Inferior parietal cortex (tissue), 1 donor: ENCODE data around the gene PTX4.

ENCODE experiments used
- DNase-seq: peaks from one replicate; pipeline ENCODE4 v3.0.0-alpha.2; 2016; ENCODE audit errors: extremely low spot score

PTX4 gene, protein sequence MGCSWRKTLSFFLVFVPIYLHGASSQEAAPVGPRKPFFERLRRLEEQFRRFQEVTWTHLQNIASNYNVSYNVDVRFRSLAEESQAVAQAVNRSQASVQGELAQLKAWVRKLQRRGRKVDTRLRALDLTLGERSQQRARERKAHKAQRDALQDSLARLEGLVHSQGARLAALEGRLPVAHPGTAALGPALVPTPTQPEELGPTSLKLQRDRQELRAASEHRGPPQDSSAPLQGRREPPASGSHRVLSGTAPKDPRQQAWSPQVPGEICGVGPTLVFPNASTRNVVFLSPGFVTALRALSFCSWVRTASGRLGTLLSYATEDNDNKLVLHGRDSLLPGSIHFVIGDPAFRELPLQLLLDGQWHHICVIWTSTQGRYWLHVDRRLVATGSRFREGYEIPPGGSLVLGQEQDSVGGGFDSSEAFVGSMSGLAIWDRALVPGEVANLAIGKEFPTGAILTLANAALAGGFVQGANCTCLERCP

DNA sequence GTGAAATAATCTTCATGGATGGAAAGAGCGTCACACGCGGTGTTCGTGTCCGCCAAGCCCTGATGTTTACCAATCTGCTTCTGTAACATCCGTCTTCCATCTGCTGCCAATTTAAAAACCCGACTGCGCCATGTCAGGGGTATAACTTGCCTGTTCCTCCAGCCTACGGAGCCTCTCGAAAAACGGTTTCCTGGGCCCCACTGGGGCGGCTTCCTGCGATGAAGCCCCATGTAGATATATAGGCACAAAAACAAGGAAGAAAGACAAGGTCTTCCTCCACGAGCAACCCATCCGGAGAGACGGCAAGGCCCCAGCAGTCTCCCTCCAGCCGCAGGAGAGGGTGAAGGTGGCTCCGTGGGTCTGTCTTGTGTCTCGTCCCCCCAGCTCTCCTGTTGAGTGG lies at the start of gene PTX4:
TSS of gene PTX4 (minus strand) at position 326 of the 400 bp plus-strand sequence. CDS start at position 291, 35 bp downstream.
- DNase-seq, result no peak

GRCh38 chr16:1537763-1538289 lies 49.1 kb upstream of the PTX4 start:
- DNase-seq, result no peak

DNA sequence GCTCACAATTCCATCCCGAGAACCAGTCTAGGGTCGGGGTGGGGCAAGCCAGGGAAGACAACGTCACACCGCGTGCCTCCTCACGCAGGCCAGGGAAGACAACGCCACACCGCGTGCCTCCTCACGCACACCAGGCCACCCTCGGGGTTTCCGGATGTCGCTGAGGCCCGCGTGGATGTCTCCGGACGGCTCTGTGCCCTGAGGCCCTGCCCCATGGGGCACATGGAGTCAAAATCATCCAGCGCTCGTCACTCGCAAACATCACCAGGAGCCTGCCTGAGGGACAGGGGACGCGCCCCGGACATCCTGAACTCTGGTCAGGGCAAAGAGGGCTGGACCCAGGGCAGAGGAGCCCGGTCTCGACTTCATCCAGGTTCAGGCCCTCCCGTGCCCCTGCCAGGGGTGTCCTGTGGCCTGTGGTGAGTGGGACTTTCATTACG lies 48.4 kb upstream of the PTX4 start:
- no peak for DNase-seq

GRCh38 chr16:1536601-1537000 lies 47.9 kb upstream of the PTX4 start:
- DNase-seq, result no peak

- DNase-seq, result no peak
Observed at GRCh38 chr16:1535391-1536291, 46.9 kb upstream of the PTX4 start.

GRCh38 chr16:1534021-1535020 lies 45.6 kb upstream of the PTX4 start:
- no peak for DNase-seq

DNA sequence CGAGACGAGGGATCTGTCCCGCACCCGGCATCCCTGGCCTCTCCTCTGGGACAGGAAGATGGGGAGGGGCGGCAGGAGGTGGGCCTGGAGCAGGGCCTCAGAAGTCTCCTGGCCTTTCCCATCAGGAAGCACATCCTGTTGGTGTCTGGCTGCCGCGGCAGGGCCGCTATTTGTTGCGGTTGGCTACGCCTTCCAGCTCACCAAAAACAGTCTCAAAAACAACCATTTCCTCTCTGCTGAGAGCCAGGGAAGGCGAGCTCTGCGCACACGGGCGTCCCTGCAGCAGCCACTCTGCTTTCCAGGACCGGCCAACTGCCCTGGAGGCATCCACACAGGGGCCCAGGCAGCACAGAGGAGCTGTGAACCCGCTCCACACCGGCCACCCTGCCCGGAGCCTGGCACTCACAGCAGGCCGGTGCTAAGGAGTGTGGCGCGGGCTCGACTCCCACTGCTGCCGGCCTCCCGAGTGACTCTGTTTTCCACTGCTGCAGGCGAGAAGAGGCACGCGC lies 44.8 kb upstream of the PTX4 start, which contains the start of gene TMEM204:
TSS of gene TMEM204 (plus strand) at position 224 of the 509 bp plus-strand sequence. CDS start 610 bp downstream, outside the sequence.
- DNase-seq, result no peak

GRCh38 chr16:1532771-1533170 lies 44.0 kb upstream of the PTX4 start:
- no peak for DNase-seq

DNA sequence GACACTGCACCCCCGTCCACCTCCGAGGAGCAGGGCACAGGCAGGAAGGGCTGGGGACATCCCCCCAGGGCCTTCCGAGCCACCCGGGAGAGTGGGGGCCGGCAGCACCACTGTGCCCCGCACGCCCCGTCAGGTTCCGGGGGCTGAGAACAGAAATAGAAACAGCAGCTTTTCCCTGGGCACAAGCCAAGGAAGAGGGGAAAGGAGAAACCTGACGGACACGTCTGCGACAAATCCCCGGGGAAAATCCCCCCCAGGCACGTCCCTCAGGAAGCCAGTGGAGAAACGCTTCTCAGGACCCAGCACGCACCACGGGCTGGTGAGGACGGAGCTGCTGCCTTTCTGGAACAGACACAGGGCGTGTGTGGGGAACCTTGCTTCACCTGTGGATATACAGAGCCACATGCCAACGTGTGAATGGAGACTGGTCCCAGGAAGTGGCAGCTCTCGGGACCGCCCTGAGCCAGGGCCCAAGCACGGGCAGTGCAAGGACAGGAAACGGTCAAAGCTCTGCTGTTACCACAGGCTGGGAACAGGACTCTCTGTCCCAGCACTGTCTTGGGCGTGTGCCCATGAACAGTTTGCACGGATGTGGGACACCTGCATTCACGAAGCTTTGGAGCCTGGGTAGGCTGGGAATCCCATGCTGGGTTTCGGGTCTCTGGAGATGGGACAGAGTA lies 43.5 kb upstream of the PTX4 start:
- DNase-seq, result no peak

- DNase-seq, result no peak
Observed at GRCh38 chr16:1531638-1531910, 42.8 kb upstream of the PTX4 start.

DNA sequence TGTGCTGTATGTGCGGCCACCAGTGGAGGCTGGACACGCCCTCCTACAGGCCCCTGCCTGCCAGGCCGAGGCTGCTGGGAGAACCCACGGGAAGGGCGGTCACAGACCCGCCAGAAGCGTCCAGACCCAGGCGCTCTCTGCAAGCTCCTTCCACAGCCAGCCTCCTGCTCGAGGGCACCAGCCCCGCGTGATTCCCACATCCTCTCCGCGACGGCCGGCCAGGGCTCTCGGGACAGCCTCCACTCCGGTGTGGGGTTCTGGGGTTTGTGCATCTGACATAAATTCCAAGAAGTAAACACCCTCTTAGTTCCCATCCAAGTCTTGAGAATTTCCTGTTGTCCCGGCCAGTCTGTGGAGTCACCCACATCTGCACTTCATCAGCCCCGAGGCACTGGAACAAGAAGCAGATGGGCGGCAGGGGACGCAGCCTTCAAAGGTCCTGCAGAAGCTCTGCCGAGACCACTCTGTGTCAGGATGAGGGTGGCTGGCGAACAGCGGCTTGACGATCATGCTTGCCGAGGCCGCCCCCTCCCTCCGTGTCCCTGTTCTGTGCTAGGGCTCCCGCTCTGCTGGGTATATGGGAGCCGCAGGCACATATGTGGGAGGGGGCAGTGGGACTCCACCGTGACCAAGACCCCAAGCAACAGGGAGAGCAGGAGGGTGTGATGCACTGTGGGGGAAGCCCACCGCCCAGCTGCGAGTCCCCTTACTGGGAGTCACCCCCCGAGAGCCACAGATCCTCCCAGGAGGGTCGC lies 42.3 kb upstream of the PTX4 start:
- DNase-seq, result no peak

DNA sequence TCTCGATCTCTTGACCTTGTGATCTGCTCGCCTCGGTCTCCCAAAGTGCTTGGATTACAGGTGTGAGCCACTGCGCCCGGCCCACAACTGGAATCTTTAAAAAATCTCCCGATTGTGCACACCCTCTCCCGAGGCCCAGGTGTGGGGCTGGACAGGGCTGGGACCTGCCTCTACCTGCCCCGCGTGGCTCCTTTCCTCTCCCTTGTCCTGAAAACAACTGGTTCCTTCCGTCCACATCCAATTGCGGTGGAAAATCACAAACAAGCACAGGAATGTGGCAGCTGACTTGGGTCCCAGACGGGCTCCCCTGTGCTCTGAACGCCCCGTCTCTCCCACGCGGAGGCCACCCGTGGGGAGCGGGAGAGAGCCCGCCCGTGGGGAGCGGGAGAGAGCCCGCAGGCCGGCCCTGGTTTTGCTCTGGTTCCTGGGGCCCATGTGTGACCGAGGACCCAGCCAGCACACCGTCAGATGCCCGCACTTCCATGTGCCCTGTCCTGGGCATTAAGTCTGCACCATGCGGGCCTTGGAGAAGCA lies 41.7 kb upstream of the PTX4 start:
- DNase-seq, result no peak

- no peak for DNase-seq
Observed at GRCh38 chr16:1528921-1529537, 40.3 kb upstream of the PTX4 start.

DNA sequence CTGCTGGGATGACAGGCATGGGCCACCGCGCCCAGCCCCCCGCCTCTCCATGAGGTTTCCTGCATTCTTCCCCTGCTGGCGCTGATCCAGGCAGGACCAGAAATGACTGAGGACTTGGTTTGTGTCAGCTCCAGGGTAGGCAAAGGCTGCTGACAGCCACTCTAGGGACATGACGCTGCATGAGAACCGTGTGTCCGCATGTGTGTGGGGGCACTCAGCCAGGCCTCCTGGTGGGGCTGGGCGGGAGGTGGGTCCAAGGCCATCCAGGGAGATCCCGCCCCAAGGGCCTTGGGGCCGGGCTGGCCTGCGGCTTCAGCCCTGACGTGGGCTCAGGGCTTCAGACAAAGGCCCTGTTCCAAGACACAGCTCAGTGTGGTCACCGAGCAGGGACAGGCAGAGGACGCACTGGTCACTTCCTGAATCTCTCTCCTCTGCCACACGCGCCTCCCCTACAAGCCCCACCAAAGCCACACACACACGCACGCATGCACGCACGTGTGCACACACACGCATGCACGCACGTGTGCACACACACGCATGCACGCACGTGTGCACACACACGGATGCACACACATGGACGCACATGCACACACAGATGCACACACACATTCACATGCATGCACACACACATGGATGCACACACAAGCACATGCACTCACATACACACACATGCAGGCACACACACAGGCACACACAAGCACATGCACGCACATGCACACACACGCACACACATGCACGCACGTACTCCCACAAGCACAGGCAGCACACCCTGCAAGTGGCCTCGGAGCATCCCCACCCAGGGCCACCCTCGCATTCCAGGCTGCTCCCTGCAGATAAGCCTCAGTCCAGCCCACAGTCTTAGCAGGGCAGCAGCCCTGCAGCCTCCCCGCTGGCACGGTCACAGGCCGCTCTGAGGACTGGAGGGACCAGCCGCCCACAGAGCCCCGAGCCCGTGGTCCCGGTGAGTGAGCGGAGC lies 39.4 kb upstream of the PTX4 start:
- no peak for DNase-seq

DNA sequence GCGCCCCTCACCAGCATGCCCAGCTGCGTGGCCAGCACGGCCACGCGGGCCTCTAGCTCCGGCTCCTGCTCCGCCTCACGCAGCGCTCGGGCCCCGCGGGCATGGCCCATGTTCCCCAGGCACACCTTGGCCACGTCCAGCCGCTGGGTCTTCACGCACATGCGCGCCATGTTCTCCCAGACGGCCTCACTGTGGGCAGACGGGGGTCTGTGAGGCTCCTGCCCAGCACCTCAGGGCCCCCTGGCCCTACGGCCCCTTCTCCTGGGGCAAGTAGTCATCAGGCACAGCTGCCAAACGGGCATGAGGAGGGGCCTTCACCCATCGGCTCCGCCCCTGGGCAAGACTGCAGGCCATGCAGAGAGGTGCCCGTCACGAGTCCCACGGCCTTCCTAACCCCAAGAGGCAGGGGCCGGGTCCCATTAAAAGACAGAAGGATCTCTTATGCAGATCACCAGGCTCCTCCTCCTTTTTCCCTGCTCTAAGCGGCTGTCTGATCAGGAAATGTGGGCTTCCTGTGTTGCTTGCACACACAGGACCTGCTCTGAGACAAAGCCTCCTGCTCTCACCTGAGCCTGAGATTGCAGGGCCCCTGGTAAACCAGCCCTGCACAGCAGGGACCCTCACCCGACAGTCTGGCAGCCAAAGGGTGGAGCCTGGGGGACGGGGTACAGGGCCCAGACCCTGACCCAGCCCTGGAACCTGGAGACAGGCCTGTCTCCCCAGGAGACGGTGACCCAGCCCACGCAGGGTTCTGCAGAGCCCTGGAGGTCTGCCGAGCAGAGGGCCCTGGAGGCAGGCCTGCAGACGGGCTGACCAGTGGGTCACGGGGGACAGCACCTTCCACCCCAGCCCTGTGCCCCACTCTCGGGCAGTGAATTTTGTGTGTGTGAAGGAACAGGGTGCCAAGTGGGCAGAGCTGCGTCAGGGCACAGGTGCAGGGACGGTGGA lies 38.1 kb upstream of the PTX4 start:
- no peak for DNase-seq

DNA sequence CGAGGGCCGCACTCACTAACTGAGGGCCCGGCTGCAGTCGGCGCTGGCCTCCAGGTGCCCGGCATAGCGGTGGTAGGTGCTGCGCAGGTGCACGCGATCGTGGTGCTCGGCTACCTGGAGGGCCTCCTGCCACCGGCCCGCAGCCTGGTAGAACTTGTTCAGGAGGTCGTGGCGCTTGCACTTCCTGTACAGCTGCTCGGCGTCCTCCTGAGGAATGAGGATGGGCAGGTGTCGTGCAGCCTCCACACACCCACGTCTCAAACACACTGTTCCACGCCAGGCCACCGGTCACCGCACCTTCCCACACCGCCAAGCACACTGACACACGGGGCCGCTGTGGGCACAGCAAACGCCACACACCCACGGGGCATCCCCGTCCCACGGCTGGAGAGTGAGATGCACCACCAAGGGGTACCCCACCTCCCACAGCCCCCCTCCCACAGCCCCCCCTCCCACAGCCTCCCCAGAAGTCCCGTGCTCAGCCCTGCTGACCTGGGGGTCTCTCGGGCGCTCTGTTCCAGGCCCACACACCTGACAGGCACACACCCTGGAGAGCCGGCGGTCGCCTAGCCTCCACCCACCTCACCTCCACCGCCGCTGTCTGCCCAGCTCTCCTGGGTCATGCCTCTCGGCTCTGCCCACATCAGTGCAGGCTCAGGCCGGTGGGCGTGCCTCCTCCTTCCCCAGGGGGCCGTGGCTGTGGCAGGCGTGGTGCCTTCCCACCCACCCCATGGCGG lies 37.3 kb upstream of the PTX4 start:
- DNase-seq, result no peak
